HepG2 (cell line): Measurements from ENCODE around the gene STN1. TPM values are rescaled to one million over a fixed set of nuclear protein-coding genes. Genes with fewer than 3 reads are reported as not detected.

ENCODE experiments used
- AHR ChIP-seq: IDR thresholded peaks from 2 replicates; pipeline ENCODE4 v1.6.1; 2018; ENCODE audit warnings: missing genetic modification reagents, missing compliant biosample characterization
- ATF4 ChIP-seq, 2 experiments: fragments of 450-650 bp in 1 of 2; sonication (generic) in 1 of 2; formaldehyde crosslinking; IDR thresholded peaks; 2 replicates each; pipeline versions ENCODE4 v1.5.0 to v1.8.0; 2020 to 2022; ENCODE audit warnings: mild to moderate bottlenecking in 1 of 2, missing genetic modification reagents in 1 of 2
- FOXO1 ChIP-seq: sonication (generic); formaldehyde crosslinking; IDR thresholded peaks from 2 replicates; pipeline ENCODE4 v1.4.0; 2020; ENCODE audit warnings: missing genetic modification reagents
- RELA ChIP-seq: sonication (generic); formaldehyde crosslinking; IDR thresholded peaks from 2 replicates; pipeline ENCODE4 v1.4.0; 2020; ENCODE audit warnings: missing genetic modification reagents
- REST ChIP-seq, 2 experiments: IDR thresholded peaks; 2 replicates each; pipeline ENCODE4 v1.6.1; 2011 to 2012; ENCODE audit warnings: low read length in 2 of 2, borderline replicate concordance in 1 of 2, low read depth in 1 of 2, mild to moderate bottlenecking in 1 of 2, moderate library complexity in 1 of 2
- RXRA ChIP-seq: sonication (generic); formaldehyde crosslinking; IDR thresholded peaks from 2 replicates; pipeline ENCODE4 v1.5.1; 2020; ENCODE audit warnings: missing genetic modification reagents
- SALL2 ChIP-seq: sonication (generic); formaldehyde crosslinking; IDR thresholded peaks from 2 replicates; pipeline ENCODE4 v1.8.1; 2023; ENCODE audit warnings: mild to moderate bottlenecking, missing genetic modification reagents, inconsistent platforms
- SAP130 ChIP-seq: IDR thresholded peaks from 2 replicates; pipeline ENCODE4 v1.6.1; 2016; ENCODE audit warnings: low read depth
- TCF7 ChIP-seq: sonication (generic); IDR thresholded peaks from 2 replicates; pipeline ENCODE4 v1.6.1; 2016; ENCODE audit warnings: antibody characterized with exemption, low read depth
- ZNF274 ChIP-seq: sonication (generic); formaldehyde crosslinking; IDR thresholded peaks from 2 replicates; pipeline ENCODE4 v1.5.1; 2020; ENCODE audit warnings: mild to moderate bottlenecking, missing genetic modification reagents
- ZNF597 ChIP-seq: sonication (generic); formaldehyde crosslinking; IDR thresholded peaks from 2 replicates; pipeline ENCODE4 v1.5.0; 2020; ENCODE audit warnings: missing genetic modification reagents
- ZNF629 ChIP-seq: sonication (generic); formaldehyde crosslinking; conservative IDR thresholded peaks from 2 replicates; pipeline ENCODE4 v1.5.0; 2020; ENCODE audit warnings: missing genetic modification reagents
- polyA plus RNA-seq, 8 experiments: library from polyadenylated mRNA; depleted of rRNA in 3 of 8; stranded (reverse) in 7 of 8; unstranded in 1 of 8; fragments of >200 nt; fragmentation: Illumina TruSeq in 4 of 8; extraction: Trizol in 4 of 8; gene quantifications; 2 replicates each; pipeline versions ENCODE4 v1.2.1 to v1.2.3, GENCODE V29; 2011 to 2016; ENCODE audit warnings: low read depth in 4 of 8, missing spikeins in 1 of 8, mixed read lengths in 1 of 8; ENCODE audit not compliant: insufficient read depth in 1 of 8
- total RNA-seq, 5 experiments: library from RNA; depleted of rRNA; stranded (reverse); fragments of >200 nt; fragmentation: Illumina TruSeq; extraction: Trizol; gene quantifications; 2 replicates each; pipeline ENCODE4 v1.2.3, GENCODE V29; 2016; ENCODE audit warnings: low read depth in 1 of 5
- TF ChIP-seq, protein P1 (sequence below): sonication (generic); formaldehyde crosslinking; conservative IDR thresholded peaks from 2 replicates; pipeline ENCODE4 v1.4.0; 2020; ENCODE audit warnings: mild to moderate bottlenecking, missing genetic modification reagents, moderate library complexity
- TF ChIP-seq, protein P2 (sequence below): sonication (generic); formaldehyde crosslinking; IDR thresholded peaks from 2 replicates; pipeline ENCODE4 v1.8.0; 2022; ENCODE audit warnings: missing genetic modification reagents, mild to moderate bottlenecking, inconsistent platforms, borderline replicate concordance
- TF ChIP-seq, protein P3 (sequence below): sonication (generic); IDR thresholded peaks from 2 replicates; pipeline ENCODE4 v1.6.1; 2016; ENCODE audit warnings: low read depth, borderline replicate concordance

STN1 gene
- total and polyA plus RNA-seq, 2 of the 13 experiments (the other 11 are each of a cell fraction or from before 2014, with no cell fraction given), result 17.6 to 22.7 TPM

DNA sequence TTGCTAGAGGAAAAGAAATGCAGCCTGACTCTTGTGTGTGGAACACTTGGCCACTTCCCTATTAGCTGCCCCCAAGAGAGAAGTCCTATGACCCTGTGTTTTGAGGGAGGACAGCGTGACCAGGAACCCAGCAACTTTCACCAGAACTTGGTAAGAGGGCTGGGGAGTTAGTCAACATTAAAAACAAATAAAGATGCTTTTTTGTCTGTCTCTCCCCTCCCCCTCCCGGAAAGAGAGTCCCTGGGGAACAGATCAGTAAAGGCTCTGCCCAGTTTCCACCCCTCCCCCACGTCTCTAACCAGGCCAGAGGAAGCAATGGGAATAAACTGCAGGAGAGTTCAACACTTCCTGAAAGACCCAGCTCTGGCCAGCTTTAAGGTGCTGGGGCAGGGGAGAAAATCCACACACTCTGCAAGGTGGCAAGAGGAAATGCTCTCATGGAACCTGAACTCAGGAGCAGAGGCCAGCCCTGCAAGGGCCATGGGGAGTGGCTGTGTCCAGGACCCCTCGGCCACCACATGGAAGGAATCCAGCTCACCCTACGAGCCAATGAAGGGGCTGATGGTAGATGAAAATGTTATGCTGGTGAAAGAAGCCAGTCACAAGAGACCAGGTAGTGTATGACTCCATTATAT lies 84.1 kb downstream of the STN1 start (continued):
- TF ChIP-seq, protein P1, sequence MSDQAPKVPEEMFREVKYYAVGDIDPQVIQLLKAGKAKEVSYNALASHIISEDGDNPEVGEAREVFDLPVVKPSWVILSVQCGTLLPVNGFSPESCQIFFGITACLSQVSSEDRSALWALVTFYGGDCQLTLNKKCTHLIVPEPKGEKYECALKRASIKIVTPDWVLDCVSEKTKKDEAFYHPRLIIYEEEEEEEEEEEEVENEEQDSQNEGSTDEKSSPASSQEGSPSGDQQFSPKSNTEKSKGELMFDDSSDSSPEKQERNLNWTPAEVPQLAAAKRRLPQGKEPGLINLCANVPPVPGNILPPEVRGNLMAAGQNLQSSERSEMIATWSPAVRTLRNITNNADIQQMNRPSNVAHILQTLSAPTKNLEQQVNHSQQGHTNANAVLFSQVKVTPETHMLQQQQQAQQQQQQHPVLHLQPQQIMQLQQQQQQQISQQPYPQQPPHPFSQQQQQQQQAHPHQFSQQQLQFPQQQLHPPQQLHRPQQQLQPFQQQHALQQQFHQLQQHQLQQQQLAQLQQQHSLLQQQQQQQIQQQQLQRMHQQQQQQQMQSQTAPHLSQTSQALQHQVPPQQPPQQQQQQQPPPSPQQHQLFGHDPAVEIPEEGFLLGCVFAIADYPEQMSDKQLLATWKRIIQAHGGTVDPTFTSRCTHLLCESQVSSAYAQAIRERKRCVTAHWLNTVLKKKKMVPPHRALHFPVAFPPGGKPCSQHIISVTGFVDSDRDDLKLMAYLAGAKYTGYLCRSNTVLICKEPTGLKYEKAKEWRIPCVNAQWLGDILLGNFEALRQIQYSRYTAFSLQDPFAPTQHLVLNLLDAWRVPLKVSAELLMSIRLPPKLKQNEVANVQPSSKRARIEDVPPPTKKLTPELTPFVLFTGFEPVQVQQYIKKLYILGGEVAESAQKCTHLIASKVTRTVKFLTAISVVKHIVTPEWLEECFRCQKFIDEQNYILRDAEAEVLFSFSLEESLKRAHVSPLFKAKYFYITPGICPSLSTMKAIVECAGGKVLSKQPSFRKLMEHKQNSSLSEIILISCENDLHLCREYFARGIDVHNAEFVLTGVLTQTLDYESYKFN (CRISPR knock-in tag), result peak; percentile 95
- TF ChIP-seq TCF7 (peak; percentile 68), FOXO1 (peak; percentile 22; the same call in 1 of the 2 replicates), REST (IDR thresholded peaks at IDR 0.05; ENCODE audit: borderline replicate concordance in 1 of 2, low read depth in 1 of 2, low read length in 2 of 2) (peak in 1 of 2 experiments; percentile 45; a peak in 1 of 4 replicates), SALL2 (CRISPR knock-in tag) (no peak), RELA (no peak), SAP130 (CRISPR knock-in tag) (peak; percentile 85), AHR (CRISPR knock-in tag) (no peak), ZNF274 (CRISPR knock-in tag) (no peak; the same call in 1 of the 2 replicates), RXRA (CRISPR knock-in tag) (peak; percentile 15; the same call in 1 of the 2 replicates), ZNF629 (CRISPR knock-in tag) (0 out of 2 replicates have a peak, but pooled peaks have one; percentile 25), ATF4 (CRISPR knock-in tag; IDR thresholded peaks at IDR 0.05) (peak in 1 of 2 experiments; percentile 59; a peak in 1 of 4 replicates), ZNF597 (CRISPR knock-in tag) (no peak)
- TF ChIP-seq, protein P2, sequence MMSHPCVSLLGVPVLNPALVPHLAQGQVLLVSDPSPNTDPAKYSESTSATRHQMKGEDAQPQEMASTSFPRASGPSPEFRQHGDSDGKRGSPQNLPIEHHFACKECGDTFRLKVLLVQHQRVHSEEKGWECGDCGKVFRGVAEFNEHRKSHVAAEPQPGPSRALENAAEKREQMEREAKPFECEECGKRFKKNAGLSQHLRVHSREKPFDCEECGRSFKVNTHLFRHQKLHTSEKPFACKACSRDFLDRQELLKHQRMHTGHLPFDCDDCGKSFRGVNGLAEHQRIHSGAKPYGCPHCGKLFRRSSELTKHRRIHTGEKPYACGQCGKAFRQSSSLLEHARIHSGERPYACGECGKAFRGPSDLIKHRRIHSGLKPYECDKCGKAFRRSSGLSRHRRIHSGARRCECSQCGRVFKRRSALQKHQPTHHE (CRISPR knock-in tag), result 0 out of 2 replicates have a peak, but pooled peaks have one; percentile 41
- TF ChIP-seq, protein P3, sequence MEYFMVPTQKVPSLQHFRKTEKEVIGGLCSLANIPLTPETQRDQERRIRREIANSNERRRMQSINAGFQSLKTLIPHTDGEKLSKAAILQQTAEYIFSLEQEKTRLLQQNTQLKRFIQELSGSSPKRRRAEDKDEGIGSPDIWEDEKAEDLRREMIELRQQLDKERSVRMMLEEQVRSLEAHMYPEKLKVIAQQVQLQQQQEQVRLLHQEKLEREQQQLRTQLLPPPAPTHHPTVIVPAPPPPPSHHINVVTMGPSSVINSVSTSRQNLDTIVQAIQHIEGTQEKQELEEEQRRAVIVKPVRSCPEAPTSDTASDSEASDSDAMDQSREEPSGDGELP, result peak; percentile 26; the same call in 1 of the 2 replicates
